SK-N-SH treated with all-trans-retinoic acid at 6 μM for 48 hours (cell line): ENCODE measurements around the gene PEAR1.

Experiments
- ATAC-seq: fragments of 200-7000 bp; cut with Tn5 transposase; 3 replicates; pipeline ENCODE4 v1.9.1; 2020; ENCODE audit warnings: mild to moderate bottlenecking, moderate library complexity
- ARNTL ChIP-seq: fragments of 450-650 bp; formaldehyde crosslinking; IDR thresholded peaks from 2 replicates; pipeline ENCODE4 v1.5.0; 2020; ENCODE audit warnings: low read depth, mild to moderate bottlenecking, moderate library complexity, borderline replicate concordance
- CSRNP3 ChIP-seq: fragments of 250-450 bp; sonication (Bioruptor Pico); IDR thresholded peaks from 2 replicates; pipeline ENCODE4 v1.5.1; 2021; ENCODE audit warnings: mild to moderate bottlenecking, moderate library complexity
- ISL1 ChIP-seq: fragments of 250-450 bp; sonication (Bioruptor Pico); IDR thresholded peaks from 2 replicates; pipeline ENCODE4 v2.1.2; 2022; ENCODE audit warnings: mild to moderate bottlenecking, moderate library complexity
- OSR1 ChIP-seq: fragments of 250-450 bp; sonication (Bioruptor Pico); IDR thresholded peaks from 2 replicates; pipeline ENCODE4 v1.8.0; 2022; ENCODE audit warnings: moderate library complexity, mild to moderate bottlenecking, inconsistent platforms
- PPARA ChIP-seq: fragments of 250-450 bp; sonication (Bioruptor Pico); IDR thresholded peaks from 2 replicates; pipeline ENCODE4 v1.5.0; 2020; ENCODE audit warnings: mild to moderate bottlenecking, borderline replicate concordance
- RARB ChIP-seq: fragments of 250-450 bp; sonication (Bioruptor Pico); IDR thresholded peaks from 2 replicates; pipeline ENCODE4 v1.8.0; 2021; ENCODE audit warnings: mild to moderate bottlenecking, moderate library complexity
- SNAI2 ChIP-seq: fragments of 250-450 bp; sonication (Bioruptor Pico); IDR thresholded peaks from 2 replicates; pipeline ENCODE4 v1.5.0; 2020; ENCODE audit warnings: mild to moderate bottlenecking, moderate library complexity
- TCF4 ChIP-seq: fragments of 250-450 bp; sonication (Bioruptor Pico); IDR thresholded peaks from 2 replicates; pipeline ENCODE4 v1.8.0; 2021; ENCODE audit warnings: mild to moderate bottlenecking, moderate library complexity, borderline replicate concordance
- TOX ChIP-seq: fragments of 250-450 bp; sonication (Bioruptor Pico); IDR thresholded peaks from 2 replicates; pipeline ENCODE4 v1.8.0; 2021; ENCODE audit warnings: mild to moderate bottlenecking, moderate library complexity, borderline replicate concordance
- ZC3H10 ChIP-seq: fragments of 250-450 bp; sonication (Bioruptor Pico); IDR thresholded peaks from 2 replicates; pipeline ENCODE4 v1.5.1; 2021; ENCODE audit warnings: mild to moderate bottlenecking, moderate library complexity
- ZFP30 ChIP-seq: fragments of 450-650 bp; formaldehyde crosslinking; IDR thresholded peaks from 2 replicates; pipeline ENCODE4 v1.5.0; 2022; ENCODE audit warnings: mild to moderate bottlenecking, moderate library complexity
- ZNF565 ChIP-seq: fragments of 450-650 bp; formaldehyde crosslinking; conservative IDR thresholded peaks from 2 replicates; pipeline ENCODE4 v1.5.0; 2020; ENCODE audit warnings: low read depth, mild to moderate bottlenecking, moderate library complexity
- ZNF70 ChIP-seq: fragments of 450-650 bp; formaldehyde crosslinking; IDR thresholded peaks from 2 replicates; pipeline ENCODE4 v1.5.0; 2020; ENCODE audit warnings: mild to moderate bottlenecking, moderate library complexity
- ZNF8 ChIP-seq: fragments of 450-650 bp; formaldehyde crosslinking; IDR thresholded peaks from 2 replicates; pipeline ENCODE4 v1.5.0; 2020; ENCODE audit warnings: mild to moderate bottlenecking, moderate library complexity
- TF ChIP-seq, protein P1 (sequence below): fragments of 250-450 bp; sonication (Bioruptor Pico); IDR thresholded peaks from 2 replicates; pipeline ENCODE4 v1.8.0; 2021; ENCODE audit warnings: low read depth, mild to moderate bottlenecking, moderate library complexity, borderline replicate concordance
- TF ChIP-seq, protein P2 (sequence below): fragments of 250-450 bp; sonication (Bioruptor Pico); IDR thresholded peaks from 2 replicates; pipeline ENCODE4 v1.5.0; 2020; ENCODE audit warnings: mild to moderate bottlenecking, moderate library complexity
- TF ChIP-seq, protein P3 (sequence below): fragments of 250-450 bp; sonication (Bioruptor Pico); IDR thresholded peaks from 2 replicates; pipeline ENCODE4 v1.8.0; 2020; ENCODE audit warnings: mild to moderate bottlenecking, moderate library complexity, borderline replicate concordance

PEAR1 gene

DNA sequence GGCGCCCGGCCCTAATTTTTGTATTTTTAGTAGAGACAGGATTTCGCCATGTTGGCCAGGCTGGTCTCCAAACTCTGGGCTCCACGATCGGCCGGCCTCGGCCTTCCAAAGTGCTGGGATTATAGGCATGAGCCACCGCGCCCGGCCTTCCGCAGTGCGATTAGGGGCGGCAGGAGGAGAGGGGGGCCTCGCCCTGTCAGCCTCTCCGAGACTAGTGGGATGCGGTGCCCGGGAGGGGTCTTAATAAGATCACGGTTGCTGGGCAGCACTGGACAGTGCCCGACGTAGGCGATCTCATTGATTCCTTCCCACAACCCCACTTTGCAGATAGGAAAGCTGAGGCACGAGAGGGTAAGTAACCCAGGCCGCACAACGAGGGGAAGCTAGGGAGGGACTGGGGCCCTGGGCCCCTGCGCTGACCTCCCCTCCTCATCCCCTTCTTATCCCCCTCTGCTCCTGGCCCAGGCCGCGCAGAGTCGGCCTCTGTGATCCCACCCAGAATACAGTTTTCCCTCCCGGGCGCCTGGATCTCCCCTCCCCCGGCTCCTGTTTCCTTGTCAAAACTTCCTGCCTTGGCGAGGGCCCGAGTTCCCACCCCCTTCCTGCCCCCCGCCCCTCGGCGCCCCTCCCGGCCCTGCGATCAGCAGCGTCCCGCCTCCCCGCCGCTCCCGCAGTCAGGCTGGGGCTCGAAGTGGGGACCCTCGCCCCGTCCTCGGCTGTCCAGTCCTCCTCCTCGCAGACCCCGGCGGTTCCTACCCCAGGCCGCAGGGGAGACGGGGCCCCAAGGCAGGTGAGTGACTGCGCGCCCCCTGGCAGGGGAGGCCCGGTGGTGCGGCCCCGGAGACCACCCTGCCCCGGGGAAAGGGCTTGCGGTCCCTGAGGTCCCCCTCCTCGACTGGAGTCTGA is at the start of gene PEAR1:
Gene PEAR1 (plus strand): TSS at position 671 of the 906 bp plus-strand sequence. CDS start 10,209 bp downstream, outside the sequence.
- no peak for TF ChIP-seq ZNF70 (CRISPR knock-in tag)
- no peak for TF ChIP-seq SNAI2 (CRISPR knock-in tag)
- no peak for TF ChIP-seq ISL1
- TF ChIP-seq, protein P1, sequence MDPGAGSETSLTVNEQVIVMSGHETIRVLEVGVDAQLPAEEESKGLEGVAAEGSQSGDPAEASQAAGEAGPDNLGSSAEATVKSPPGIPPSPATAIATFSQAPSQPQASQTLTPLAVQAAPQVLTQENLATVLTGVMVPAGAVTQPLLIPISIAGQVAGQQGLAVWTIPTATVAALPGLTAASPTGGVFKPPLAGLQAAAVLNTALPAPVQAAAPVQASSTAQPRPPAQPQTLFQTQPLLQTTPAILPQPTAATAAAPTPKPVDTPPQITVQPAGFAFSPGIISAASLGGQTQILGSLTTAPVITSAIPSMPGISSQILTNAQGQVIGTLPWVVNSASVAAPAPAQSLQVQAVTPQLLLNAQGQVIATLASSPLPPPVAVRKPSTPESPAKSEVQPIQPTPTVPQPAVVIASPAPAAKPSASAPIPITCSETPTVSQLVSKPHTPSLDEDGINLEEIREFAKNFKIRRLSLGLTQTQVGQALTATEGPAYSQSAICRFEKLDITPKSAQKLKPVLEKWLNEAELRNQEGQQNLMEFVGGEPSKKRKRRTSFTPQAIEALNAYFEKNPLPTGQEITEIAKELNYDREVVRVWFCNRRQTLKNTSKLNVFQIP (CRISPR knock-in tag): no peak
- TF ChIP-seq ZNF8: no peak
- TF ChIP-seq CSRNP3: no peak
- no peak for TF ChIP-seq ZFP30 (CRISPR knock-in tag)
- no peak for ATAC-seq

DNA sequence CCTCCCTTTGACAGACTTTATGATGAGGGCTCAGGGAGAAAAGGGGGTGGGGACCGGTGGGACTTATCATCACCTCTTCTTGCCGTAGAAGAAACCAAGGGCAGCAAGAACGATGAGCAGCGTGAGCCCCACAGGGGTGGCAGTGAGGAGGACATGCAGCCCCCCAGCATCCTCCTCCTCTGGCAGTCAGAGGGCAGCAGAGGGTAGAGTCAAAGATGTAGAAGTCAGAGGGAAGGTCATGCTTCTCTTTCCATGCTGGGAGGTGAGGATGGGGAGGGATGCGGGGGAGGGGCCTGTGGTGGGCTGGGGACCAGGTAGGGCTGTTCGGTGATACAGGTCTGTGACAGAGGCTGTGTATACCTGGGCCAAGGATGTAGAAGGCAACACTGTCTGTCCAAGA is 49.4 kb upstream of the PEAR1 start:
- no peak for ATAC-seq

GRCh38 chr1:156844638-156845037 is 48.9 kb upstream of the PEAR1 start:
- no peak for ATAC-seq
- no peak for TF ChIP-seq PPARA
- TF ChIP-seq, protein P2, sequence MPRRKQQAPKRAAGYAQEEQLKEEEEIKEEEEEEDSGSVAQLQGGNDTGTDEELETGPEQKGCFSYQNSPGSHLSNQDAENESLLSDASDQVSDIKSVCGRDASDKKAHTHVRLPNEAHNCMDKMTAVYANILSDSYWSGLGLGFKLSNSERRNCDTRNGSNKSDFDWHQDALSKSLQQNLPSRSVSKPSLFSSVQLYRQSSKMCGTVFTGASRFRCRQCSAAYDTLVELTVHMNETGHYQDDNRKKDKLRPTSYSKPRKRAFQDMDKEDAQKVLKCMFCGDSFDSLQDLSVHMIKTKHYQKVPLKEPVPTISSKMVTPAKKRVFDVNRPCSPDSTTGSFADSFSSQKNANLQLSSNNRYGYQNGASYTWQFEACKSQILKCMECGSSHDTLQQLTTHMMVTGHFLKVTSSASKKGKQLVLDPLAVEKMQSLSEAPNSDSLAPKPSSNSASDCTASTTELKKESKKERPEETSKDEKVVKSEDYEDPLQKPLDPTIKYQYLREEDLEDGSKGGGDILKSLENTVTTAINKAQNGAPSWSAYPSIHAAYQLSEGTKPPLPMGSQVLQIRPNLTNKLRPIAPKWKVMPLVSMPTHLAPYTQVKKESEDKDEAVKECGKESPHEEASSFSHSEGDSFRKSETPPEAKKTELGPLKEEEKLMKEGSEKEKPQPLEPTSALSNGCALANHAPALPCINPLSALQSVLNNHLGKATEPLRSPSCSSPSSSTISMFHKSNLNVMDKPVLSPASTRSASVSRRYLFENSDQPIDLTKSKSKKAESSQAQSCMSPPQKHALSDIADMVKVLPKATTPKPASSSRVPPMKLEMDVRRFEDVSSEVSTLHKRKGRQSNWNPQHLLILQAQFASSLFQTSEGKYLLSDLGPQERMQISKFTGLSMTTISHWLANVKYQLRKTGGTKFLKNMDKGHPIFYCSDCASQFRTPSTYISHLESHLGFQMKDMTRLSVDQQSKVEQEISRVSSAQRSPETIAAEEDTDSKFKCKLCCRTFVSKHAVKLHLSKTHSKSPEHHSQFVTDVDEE (CRISPR knock-in tag): no peak
- no peak for TF ChIP-seq ARNTL (CRISPR knock-in tag)
- TF ChIP-seq TCF4: no peak
- TF ChIP-seq ZNF565 (CRISPR knock-in tag): no peak
- TF ChIP-seq ZNF70 (CRISPR knock-in tag): no peak
- no peak for TF ChIP-seq CSRNP3
- no peak for TF ChIP-seq ISL1
- TF ChIP-seq RARB (CRISPR knock-in tag): no peak

More for the DNA sequence above, 49.4 kb upstream of the PEAR1 start:
- TF ChIP-seq, protein P2 (CRISPR knock-in tag): no peak
- TF ChIP-seq SNAI2 (CRISPR knock-in tag) (no peak), ZNF70 (CRISPR knock-in tag) (no peak), PPARA (no peak), ISL1 (no peak), ZFP30 (CRISPR knock-in tag) (no peak), ZC3H10 (no peak), RARB (CRISPR knock-in tag) (no peak), OSR1 (no peak), TOX (CRISPR knock-in tag) (no peak), ZNF8 (no peak), ARNTL (CRISPR knock-in tag) (no peak)
- TF ChIP-seq, protein P1 (CRISPR knock-in tag): no peak
- TF ChIP-seq, protein P3, sequence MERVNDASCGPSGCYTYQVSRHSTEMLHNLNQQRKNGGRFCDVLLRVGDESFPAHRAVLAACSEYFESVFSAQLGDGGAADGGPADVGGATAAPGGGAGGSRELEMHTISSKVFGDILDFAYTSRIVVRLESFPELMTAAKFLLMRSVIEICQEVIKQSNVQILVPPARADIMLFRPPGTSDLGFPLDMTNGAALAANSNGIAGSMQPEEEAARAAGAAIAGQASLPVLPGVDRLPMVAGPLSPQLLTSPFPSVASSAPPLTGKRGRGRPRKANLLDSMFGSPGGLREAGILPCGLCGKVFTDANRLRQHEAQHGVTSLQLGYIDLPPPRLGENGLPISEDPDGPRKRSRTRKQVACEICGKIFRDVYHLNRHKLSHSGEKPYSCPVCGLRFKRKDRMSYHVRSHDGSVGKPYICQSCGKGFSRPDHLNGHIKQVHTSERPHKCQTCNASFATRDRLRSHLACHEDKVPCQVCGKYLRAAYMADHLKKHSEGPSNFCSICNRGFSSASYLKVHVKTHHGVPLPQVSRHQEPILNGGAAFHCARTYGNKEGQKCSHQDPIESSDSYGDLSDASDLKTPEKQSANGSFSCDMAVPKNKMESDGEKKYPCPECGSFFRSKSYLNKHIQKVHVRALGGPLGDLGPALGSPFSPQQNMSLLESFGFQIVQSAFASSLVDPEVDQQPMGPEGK (CRISPR knock-in tag): no peak
